ENCODE results near the gene OR6Y1.

GRCh38 chr1:158559696-158560095 is 5.5 kb upstream of the OR6Y1 start:
- TF ChIP-seq CTCF (IDR thresholded peaks at IDR 0.05; ENCODE audit: poor library complexity): no peak
- no peak for TF ChIP-seq EZH2phosphoT487 (IDR thresholded peaks at IDR 0.05; ENCODE audit: low read depth, severe bottlenecking, unreplicated experiment)
